CD4-positive, alpha-beta T cell treated with Interleukin-17A for 1 hour (primary cell): ENCODE data around the gene TIMM21.

Source experiments
- DNase-seq: peaks from one replicate; pipeline ENCODE4 v3.0.0-alpha.2; 2020

The TIMM21 gene

GRCh38 chr18:74196220-74197119, 48.1 kb downstream of the TIMM21 start:
- peak; percentile 77 for DNase-seq

GRCh38 chr18:74197705-74198341, 49.5 kb downstream of the TIMM21 start:
- DNase-seq, result no peak

DNA sequence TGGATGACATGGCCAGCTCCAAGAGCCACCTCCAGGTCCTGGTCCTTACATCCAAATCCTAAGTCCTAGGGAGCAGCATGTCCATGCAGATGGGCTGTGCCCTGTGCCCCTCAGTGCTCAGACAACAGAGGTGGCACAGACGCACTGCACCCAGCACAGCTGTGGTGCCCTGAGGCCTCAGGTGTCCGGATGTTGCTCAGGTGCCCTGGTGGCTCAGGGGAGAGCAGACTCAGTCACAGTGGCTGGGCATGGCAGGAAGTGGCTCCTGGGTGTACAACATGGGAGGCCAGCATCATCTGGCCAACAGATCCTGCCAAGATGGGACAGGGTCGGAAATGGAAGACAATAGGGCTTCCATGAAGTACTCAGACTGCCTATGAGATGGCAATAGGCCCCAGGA, 50.1 kb downstream of the TIMM21 start:
- DNase-seq, result no peak

GRCh38 chr18:74200780-74201179, 52.5 kb downstream of the TIMM21 start:
- DNase-seq, result no peak

DNA sequence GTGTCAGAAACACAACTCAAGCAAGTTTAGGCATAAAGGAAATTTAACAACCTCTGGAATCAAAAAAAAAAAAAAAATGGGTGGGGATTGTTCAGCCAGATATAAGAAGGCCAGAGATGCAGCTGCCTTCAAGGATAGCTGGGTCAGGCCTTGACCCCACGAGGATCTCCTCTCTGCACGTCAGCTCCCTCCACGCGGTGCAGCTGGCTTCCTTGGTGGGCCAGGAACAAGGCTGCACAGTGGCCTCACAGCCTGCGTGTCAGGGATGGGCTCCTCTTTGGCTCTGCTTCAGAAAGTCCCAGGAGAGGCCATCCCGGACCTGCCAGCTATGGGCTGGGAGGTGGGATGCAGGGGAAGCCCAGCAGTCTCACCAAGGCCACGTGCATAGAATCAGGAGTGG, 55.5 kb downstream of the TIMM21 start:
- no peak for DNase-seq

DNA sequence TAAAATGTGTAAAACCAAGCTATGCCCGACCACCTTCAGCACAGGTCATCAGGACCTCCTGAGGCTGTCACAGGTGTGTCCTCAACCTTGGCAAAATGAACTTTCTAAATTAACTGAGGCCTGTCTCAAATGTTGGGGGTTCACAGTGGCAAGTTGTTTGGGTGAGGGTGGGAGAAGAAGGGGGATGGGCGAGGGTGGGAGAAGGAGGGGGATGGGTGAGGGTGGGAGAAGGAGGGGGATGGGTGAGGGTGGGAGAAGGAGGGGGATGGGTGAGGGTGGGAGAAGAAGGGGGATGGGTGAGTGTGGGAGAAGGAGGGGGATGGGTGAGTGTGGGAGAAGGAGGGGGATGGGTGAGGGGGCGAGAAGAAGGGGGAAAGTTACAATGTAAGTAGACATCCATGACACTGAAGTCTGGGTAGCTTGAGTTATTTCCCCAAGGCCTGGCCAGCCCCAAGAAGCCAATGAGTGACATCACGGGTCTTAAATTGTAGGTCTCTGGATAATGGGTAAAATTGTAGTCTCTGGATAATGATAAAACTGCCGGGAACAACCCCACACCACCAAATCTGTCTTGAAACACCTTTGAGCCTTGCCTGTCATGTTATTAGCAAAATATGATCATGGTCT, 56.3 kb downstream of the TIMM21 start:
- DNase-seq, result no peak
